ENCODE measurements around the gene ASB11.
"Not testable (repeated sequence)": the region's sequence is repeated elsewhere in the genome, so short reads cannot be mapped to it uniquely, and the experiment has no call there.

The ASB11 gene

GRCh38 chrX:15293451-15293850, 22.0 kb downstream of the ASB11 start:
- no peak for DNase-seq (ENCODE audit: low read depth)
- no peak for TF ChIP-seq MAX (IDR thresholded peaks at IDR 0.05; ENCODE audit: low read depth, low read length)
- TF ChIP-seq POLR2A (IDR thresholded peaks at IDR 0.05; ENCODE audit: extremely low read depth, insufficient read length) = no peak
- TF ChIP-seq CTCF (IDR thresholded peaks at IDR 0.05; ENCODE audit: low read depth, low read length) = no peak
- no peak for TF ChIP-seq MYC (IDR thresholded peaks at IDR 0.05; ENCODE audit: low read depth, low read length)
- H3K4me3 ChIP-seq (ENCODE audit: low read depth, low read length) = no peak overlapping the region

DNA sequence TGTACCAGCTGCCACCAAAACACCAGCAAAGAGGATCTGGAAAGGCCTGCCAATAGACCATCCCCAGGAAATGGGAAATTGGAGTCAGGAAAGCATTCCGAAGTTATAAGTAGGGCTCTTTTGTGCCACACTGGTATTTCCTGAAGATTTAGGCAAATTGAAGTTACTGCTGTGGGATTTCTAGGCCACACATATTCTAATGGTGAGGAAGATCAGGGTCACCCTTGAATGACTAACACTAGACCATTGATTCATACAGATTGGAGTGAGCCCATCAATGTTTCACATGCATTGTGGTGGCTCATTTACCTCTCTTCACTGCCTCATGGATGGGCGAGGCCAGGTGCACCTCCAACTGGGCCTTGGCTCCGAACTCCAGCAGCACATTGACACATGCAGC, 22.6 kb downstream of the ASB11 start:
- TF ChIP-seq CTCF (IDR thresholded peaks at IDR 0.05; ENCODE audit: low read depth, low read length) (no peak), MYC (IDR thresholded peaks at IDR 0.05; ENCODE audit: low read depth, low read length) (no peak), POLR2A (IDR thresholded peaks at IDR 0.05; ENCODE audit: extremely low read depth, insufficient read length) (no peak)
- no peak overlapping the region for H3K4me3 ChIP-seq (ENCODE audit: low read depth, low read length)
- no peak for DNase-seq (ENCODE audit: low read depth)

DNA sequence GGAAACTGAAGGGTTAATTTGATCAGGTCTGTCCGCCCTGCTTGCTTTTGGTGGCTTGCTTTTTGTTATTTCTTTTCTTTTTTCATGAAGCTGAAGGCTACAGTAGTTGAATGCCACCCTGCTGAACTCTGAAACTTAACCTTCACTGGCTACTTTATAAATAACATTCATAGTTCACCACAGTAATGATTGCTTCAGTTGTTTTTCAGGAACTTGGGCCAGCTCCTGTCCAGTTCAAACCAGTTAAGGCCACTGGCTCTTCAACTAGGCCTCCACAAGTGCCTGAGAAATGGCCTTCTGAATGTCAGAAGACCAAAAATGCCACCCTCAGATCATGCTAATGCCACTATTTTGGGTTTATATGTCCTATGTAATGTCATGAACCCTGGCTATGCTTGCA, 37.8 kb downstream of the ASB11 start:
- DNase-seq (ENCODE audit: low read depth) = no peak
- H3K4me3 ChIP-seq (ENCODE audit: low read depth, low read length) = no peak overlapping the region
- TF ChIP-seq MYC (IDR thresholded peaks at IDR 0.05; ENCODE audit: low read depth, low read length) (no peak), MAX (IDR thresholded peaks at IDR 0.05; ENCODE audit: low read depth, low read length) (no peak)

GRCh38 chrX:15274946-15275345, 40.5 kb downstream of the ASB11 start:
- no peak overlapping the region for H3K4me3 ChIP-seq (ENCODE audit: low read depth, low read length)
- DNase-seq (ENCODE audit: low read depth) = no peak
- TF ChIP-seq MYC (IDR thresholded peaks at IDR 0.05; ENCODE audit: low read depth, low read length) = no peak
- TF ChIP-seq CTCF (IDR thresholded peaks at IDR 0.05; ENCODE audit: low read depth, low read length) = no peak
- TF ChIP-seq MAX (IDR thresholded peaks at IDR 0.05; ENCODE audit: low read depth, low read length) = no peak
- TF ChIP-seq POLR2A (IDR thresholded peaks at IDR 0.05; ENCODE audit: extremely low read depth, insufficient read length) = no peak

DNA sequence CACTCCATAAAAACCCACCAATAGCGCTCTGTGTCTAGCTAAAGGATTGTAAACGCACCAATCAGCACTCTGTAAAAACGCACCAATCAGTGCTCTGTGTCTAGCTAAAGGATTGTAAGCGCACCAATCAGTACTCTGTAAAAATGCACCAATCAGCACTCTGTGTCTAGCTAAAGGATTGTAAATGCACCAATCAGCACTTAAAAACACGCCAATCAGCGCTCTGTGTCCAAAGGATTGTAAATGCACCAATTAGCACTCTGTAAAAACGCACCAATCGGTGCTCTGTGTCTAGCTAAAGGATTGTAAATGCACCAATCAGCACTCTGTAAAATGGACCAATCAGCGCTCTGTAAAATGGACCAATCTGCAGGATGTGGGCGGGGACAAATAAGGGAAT, 42.2 kb downstream of the ASB11 start:
- not testable (repeated sequence) for DNase-seq (ENCODE audit: low read depth); H3K4me3 ChIP-seq (ENCODE audit: low read depth, low read length)

DNA sequence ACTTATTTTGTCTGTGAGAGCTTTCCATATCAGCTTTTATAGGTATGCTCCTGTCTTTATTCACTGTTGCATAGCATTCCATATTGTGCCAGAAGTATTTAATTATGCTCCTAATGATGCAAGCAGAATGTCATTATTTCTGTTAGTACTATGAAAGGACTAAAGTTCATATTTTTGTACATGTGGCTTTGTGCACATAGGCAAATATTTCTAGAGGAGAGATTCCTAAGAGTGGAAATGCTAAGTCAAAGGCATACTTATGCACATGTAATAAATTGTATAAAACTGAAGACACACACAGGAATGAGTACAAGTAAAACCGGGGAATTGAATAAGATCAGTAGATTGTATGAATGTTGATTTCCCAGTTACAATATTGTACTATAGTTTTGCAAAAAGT, 43.7 kb downstream of the ASB11 start:
- no peak for DNase-seq (ENCODE audit: low read depth)
- no peak overlapping the region for H3K4me3 ChIP-seq (ENCODE audit: low read depth, low read length)
- TF ChIP-seq CTCF (IDR thresholded peaks at IDR 0.05; ENCODE audit: low read depth, low read length) = no peak
- TF ChIP-seq POLR2A (IDR thresholded peaks at IDR 0.05; ENCODE audit: extremely low read depth, insufficient read length) = no peak
- no peak for TF ChIP-seq MYC (IDR thresholded peaks at IDR 0.05; ENCODE audit: low read depth, low read length)
- TF ChIP-seq MAX (IDR thresholded peaks at IDR 0.05; ENCODE audit: low read depth, low read length) = no peak

- DNase-seq (ENCODE audit: low read depth) = no peak
- TF ChIP-seq POLR2A (IDR thresholded peaks at IDR 0.05; ENCODE audit: extremely low read depth, insufficient read length) (no peak), CTCF (IDR thresholded peaks at IDR 0.05; ENCODE audit: low read depth, low read length) (no peak), MAX (IDR thresholded peaks at IDR 0.05; ENCODE audit: low read depth, low read length) (no peak), MYC (IDR thresholded peaks at IDR 0.05; ENCODE audit: low read depth, low read length) (no peak)
- no peak within 1 kb of the TSS for H3K4me3 ChIP-seq (ENCODE audit: low read depth, low read length)
Measured at GRCh38 chrX:15269618-15270521, 45.6 kb downstream of the ASB11 start, which contains the start of gene ASB9. TSS of gene ASB9 (minus strand) at chrX:15270083. CDS start at chrX:15269874, 209 bp downstream.

Data from NB4 (cell line).